H1 (cell line): Measurements from ENCODE around the gene ESR1. TPM values are rescaled to one million over a fixed set of nuclear protein-coding genes. Genes with fewer than 3 reads are reported as not detected.

Experiments
- CTCF ChIA-PET: fragments of 300-600 bp; sonication (Branson Sonifier 250); formaldehyde crosslinking; loops from one replicate; lab custom pipeline; 2021; ENCODE audit not compliant: partially characterized antibody; lab: Charles Lee
- POLR2A ChIA-PET: fragments of 300-600 bp; sonication (Branson Sonifier 250); formaldehyde crosslinking; loops from one replicate; lab custom pipeline; 2021; ENCODE audit warnings: inconsistent platforms; ENCODE audit not compliant: partially characterized antibody; lab: Charles Lee
- DNase-seq, 2 experiments: peaks; one replicate each; pipeline versions ENCODE4 v3.0.0 to v3.0.0-alpha.2; 2010 to 2022; ENCODE audit warnings: low spot score in 2 of 2, low read depth in 1 of 2, mixed read lengths in 1 of 2
- FAIRE-seq: peaks from 2 replicates; lab custom pipeline; 2011; peaks lifted over from hg19 to GRCh38; lab: Jason Lieb, UNC
- H2AFZ ChIP-seq: 2 replicates; pipeline ENCODE4 v1.8.1; 2012; ENCODE audit warnings: low read length, inconsistent platforms
- H2AK5ac ChIP-seq: 2 replicates; pipeline ENCODE4 v1.6.1; 2013; ENCODE audit warnings: low read depth, low read length
- H2BK120ac ChIP-seq: replicated peaks from 2 replicates; pipeline ENCODE3; 2013; ENCODE audit warnings: low read depth, low read length, inconsistent platforms
- H2BK12ac ChIP-seq: 2 replicates; pipeline ENCODE4 v1.6.1; 2013; ENCODE audit warnings: low read depth, low read length
- H2BK15ac ChIP-seq: 2 replicates; pipeline ENCODE4 v1.6.1; 2013; ENCODE audit warnings: low read length
- H2BK20ac ChIP-seq: 2 replicates; pipeline ENCODE4 v1.6.1; 2013; ENCODE audit warnings: low read length
- H2BK5ac ChIP-seq: 2 replicates; pipeline ENCODE4 v1.6.1; 2013; ENCODE audit warnings: low read depth, low read length
- H3K14ac ChIP-seq: 2 replicates; pipeline ENCODE4 v1.6.1; 2013; ENCODE audit warnings: inconsistent platforms; ENCODE audit not compliant: insufficient read length
- H3K18ac ChIP-seq: 2 replicates; pipeline ENCODE4 v1.6.1; 2013; ENCODE audit warnings: low read length; ENCODE audit errors: extremely low read depth
- H3K23ac ChIP-seq: 2 replicates; pipeline ENCODE4 v1.6.1; 2013; ENCODE audit warnings: inconsistent platforms; ENCODE audit not compliant: insufficient read length
- H3K23me2 ChIP-seq: 2 replicates; pipeline ENCODE4 v1.6.1; 2013; ENCODE audit warnings: low read depth, low read length
- H3K27ac ChIP-seq: 2 replicates; pipeline ENCODE4 v1.6.1; 2011; ENCODE audit warnings: low read depth, low read length, inconsistent platforms
- H3K27me3 ChIP-seq, 4 experiments: replicated peaks in 1 of 4; 1 replicate in 1 of 4; 2 replicates in 3 of 4; pipeline versions ENCODE4 v1.6.1 to v1.8.1; 2011 to 2013; ENCODE audit warnings: low read length in 3 of 4, mild to moderate bottlenecking in 3 of 4, inconsistent platforms in 2 of 4, mixed read lengths in 2 of 4, moderate library complexity in 1 of 4; ENCODE audit not compliant: control insufficient read depth in 3 of 4, insufficient read depth in 3 of 4; ENCODE audit errors: extremely low read depth in 1 of 4
- H3K36me3 ChIP-seq, 4 experiments: 2 replicates each; pipeline versions ENCODE4 v1.6.1 to v1.8.1; 2011 to 2013; ENCODE audit warnings: mild to moderate bottlenecking in 4 of 4, low read length in 3 of 4, moderate library complexity in 2 of 4, control low read depth in 1 of 4, inconsistent platforms in 1 of 4; ENCODE audit not compliant: insufficient read depth in 4 of 4, control insufficient read depth in 2 of 4
- H3K4ac ChIP-seq: replicated peaks from 2 replicates; pipeline ENCODE3; 2013; ENCODE audit warnings: low read length, low read depth, mixed read lengths, inconsistent platforms; ENCODE audit not compliant: insufficient read length
- H3K4me1 ChIP-seq, 4 experiments: replicated peaks in 1 of 4; 1 replicate in 1 of 4; 2 replicates in 3 of 4; pipeline versions ENCODE4 v1.6.1 to v1.8.1; 2011 to 2013; ENCODE audit warnings: low read length in 3 of 4, inconsistent platforms in 2 of 4, mixed read lengths in 1 of 4; ENCODE audit not compliant: insufficient read depth in 4 of 4, control insufficient read depth in 3 of 4
- H3K4me2 ChIP-seq, 2 experiments: 2 replicates each; pipeline versions ENCODE4 v1.6.1 to v1.8.1; 2011 to 2013; ENCODE audit warnings: low read depth in 2 of 2, low read length in 2 of 2, control low read depth in 1 of 2, inconsistent platforms in 1 of 2, mild to moderate bottlenecking in 1 of 2; ENCODE audit not compliant: insufficient read depth in 1 of 2
- H3K4me3 ChIP-seq, 4 experiments: fragments of 200-600, 300-600 bp in 1 of 4; sonication (generic), shearing (Covaris generic), sonication (Bioruptor Twin) in 1 of 4; 2 replicates each; pipeline versions ENCODE4 v1.5.1 to v1.8.1; 2011 to 2016; ENCODE audit warnings: low read length in 4 of 4, low read depth in 3 of 4, control low read depth in 2 of 4, inconsistent platforms in 2 of 4, mild to moderate bottlenecking in 2 of 4, mixed read lengths in 1 of 4, moderate library complexity in 1 of 4; ENCODE audit not compliant: insufficient read depth in 2 of 4; ENCODE audit errors: extremely low read depth in 1 of 4
- H3K56ac ChIP-seq: replicated peaks from 2 replicates; pipeline ENCODE3; 2013; ENCODE audit warnings: low read depth, mild to moderate bottlenecking, mixed read lengths, low read length, inconsistent platforms; ENCODE audit not compliant: insufficient read length
- H3K79me1 ChIP-seq: 2 replicates; pipeline ENCODE4 v1.6.1; 2013; ENCODE audit warnings: low read depth, low read length, control low read depth
- H3K79me2 ChIP-seq, 2 experiments: 2 replicates each; pipeline versions ENCODE4 v1.6.1 to v1.8.1; 2012 to 2013; ENCODE audit warnings: low read length in 2 of 2, mild to moderate bottlenecking in 2 of 2, inconsistent platforms in 1 of 2; ENCODE audit not compliant: insufficient read depth in 2 of 2, control insufficient read depth in 1 of 2
- H3K9ac ChIP-seq, 4 experiments: replicated peaks in 1 of 4; 1 replicate in 1 of 4; 2 replicates in 3 of 4; pipeline versions ENCODE4 v1.6.1 to v1.8.1; 2011 to 2013; ENCODE audit warnings: low read depth in 3 of 4, low read length in 3 of 4, control low read depth in 2 of 4, mild to moderate bottlenecking in 2 of 4, moderate library complexity in 2 of 4, inconsistent platforms in 1 of 4; ENCODE audit errors: extremely low read depth in 1 of 4
- H3K9me3 ChIP-seq, 2 experiments: 2 replicates each; pipeline versions ENCODE4 v1.6.1 to v1.8.1; 2012 to 2013; ENCODE audit warnings: mild to moderate bottlenecking in 2 of 2, moderate library complexity in 2 of 2, control low read depth in 1 of 2, inconsistent platforms in 1 of 2, low read depth in 1 of 2, low read length in 1 of 2, mixed read lengths in 1 of 2; ENCODE audit not compliant: insufficient read depth in 2 of 2
- H4K20me1 ChIP-seq, 2 experiments: replicated peaks in 1 of 2; 2 replicates each; pipeline versions ENCODE3 to v1.8.1; 2011 to 2013; ENCODE audit warnings: inconsistent platforms in 2 of 2, low read length in 2 of 2, mild to moderate bottlenecking in 1 of 2; ENCODE audit not compliant: insufficient read depth in 2 of 2, control insufficient read depth in 1 of 2
- H4K5ac ChIP-seq: 2 replicates; pipeline ENCODE4 v1.6.1; 2013; ENCODE audit warnings: low read length, low read depth, mixed read lengths, inconsistent platforms; ENCODE audit not compliant: insufficient read length
- H4K8ac ChIP-seq: 2 replicates; pipeline ENCODE4 v1.8.0; 2013; ENCODE audit warnings: mild to moderate bottlenecking, moderate library complexity, low read length, inconsistent platforms; ENCODE audit not compliant: insufficient read depth; ENCODE audit errors: extremely low read depth
- H4K91ac ChIP-seq: replicated peaks from 2 replicates; pipeline ENCODE3; 2013; ENCODE audit warnings: low read length, mixed read lengths, inconsistent platforms; ENCODE audit not compliant: insufficient read length
- ATF3 ChIP-seq: IDR thresholded peaks from 2 replicates; pipeline ENCODE4 v1.6.1; 2011; ENCODE audit warnings: low read depth, mild to moderate bottlenecking, low read length; ENCODE audit not compliant: insufficient read depth
- KDM4A ChIP-seq: IDR thresholded peaks from one replicate; pipeline ENCODE4 v1.7.1; 2012; ENCODE audit warnings: low read depth, mild to moderate bottlenecking, moderate library complexity, low read length, inconsistent platforms; ENCODE audit not compliant: severe bottlenecking
- SIN3A ChIP-seq, 2 experiments: IDR thresholded peaks in 1 of 2; conservative IDR thresholded peaks in 1 of 2; 2 replicates each; pipeline ENCODE4 v1.6.1; 2011 to 2012; ENCODE audit warnings: low read length in 2 of 2, improper control_type of control experiment in 1 of 2, low read depth in 1 of 2, mild to moderate bottlenecking in 1 of 2
- WGBS, 2 experiments: shearing (Covaris generic) in 1 of 2; methylation state at CpG; one replicate each; pipeline versions ENCODE4 v1.1.6 to v1.1.7; 2013 to 2015; ENCODE audit warnings: low lambda C conversion rate in 2 of 2, mixed read lengths in 2 of 2, inconsistent platforms in 1 of 2, low coverage in 1 of 2, missing lambda C conversion rate in 1 of 2; ENCODE audit not compliant: insufficient replicate concordance in 2 of 2, insufficient coverage in 1 of 2, insufficient read length in 1 of 2; ENCODE audit errors: extremely low coverage in 1 of 2, missing lambda C conversion rate in 1 of 2; 5-methylcytosine and 5-hydroxymethylcytosine counted together
- polyA plus RNA-seq, 7 experiments: library from polyadenylated mRNA; depleted of rRNA in 3 of 7; stranded (reverse) in 5 of 7; unstranded in 2 of 7; fragments of >200 nt in 5 of 7; fragments of 200-250 nt in 2 of 7; gene quantifications; 1 replicate in 5 of 7; 2 replicates in 1 of 7; 4 replicates in 1 of 7; pipeline versions ENCODE4 v1.2.1 to v1.2.3, GENCODE V29; 2011 to 2013; ENCODE audit warnings: missing spikeins in 2 of 7, mixed read lengths in 2 of 7
- total RNA-seq: library from RNA; stranded (reverse); fragmentation: NEBNext Ultra II Directional; extraction: Animal tissue kit (Norgen Biotek cat#: 25700); gene quantifications from 2 replicates; pipeline ENCODE4 v1.2.1, GENCODE V29; 2021

ESR1 gene
- total and polyA plus RNA-seq, 2 of the 8 experiments (the other 6 are each of a cell fraction or from before 2014, with no cell fraction given): 0.03 to 0.17 TPM

GRCh38 chr6:151904631-151905030 is 97.1 kb downstream of the ESR1 start:
- no peak overlapping the region for H3K18ac ChIP-seq
- DNase-seq (no peak), FAIRE-seq (no peak)
- H4K20me1 ChIP-seq: no peaks in the 10 kb centered on the region
- H2BK5ac ChIP-seq: no peak overlapping the region
- H2AFZ ChIP-seq: no peak overlapping the region
- CTCF ChIA-PET: no interaction called here
- no peak overlapping the region for H2AK5ac ChIP-seq
- no peak overlapping the region for H2BK15ac ChIP-seq
- H3K4ac ChIP-seq: no peak overlapping the region
- H3K36me3 ChIP-seq: no peaks in the 10 kb centered on the region
- H3K4me3 ChIP-seq: no peak overlapping the region
- H4K8ac ChIP-seq: no peak overlapping the region
- POLR2A ChIA-PET: no interaction called here
- no peak overlapping the region for H3K56ac ChIP-seq
- no peak overlapping the region for H3K23ac ChIP-seq
- H3K23me2 ChIP-seq: no peaks in the 10 kb centered on the region
- no peak overlapping the region for H2BK120ac ChIP-seq
- WGBS, 2 experiments: 88% methylated on average over 4 of the region's 4 CpGs; no CpG with 5 or more reads in 1 of the 2 experiments
- H4K91ac ChIP-seq: no peak overlapping the region
- 0 out of 7 replicates have a peak, but pooled peaks cover 0 to 1% (median 0%) of the 10 kb centered on the region in 4 experiments for H3K4me1 ChIP-seq
- no peak overlapping the region for H4K5ac ChIP-seq
- H3K79me1 ChIP-seq: no peaks in the 10 kb centered on the region
- H2BK20ac ChIP-seq: no peak overlapping the region
- H3K79me2 ChIP-seq: no peaks in the 10 kb centered on the region
- H3K9me3 ChIP-seq: peaks cover 0 to 3% of the 10 kb centered on the region in 2 experiments; a peak in 1 of 4 replicates
- H3K14ac ChIP-seq: no peak overlapping the region
- H3K4me2 ChIP-seq: no peak overlapping the region
- TF ChIP-seq SIN3A (conservative IDR thresholded peaks at IDR 0.05 in 1 of 2, IDR thresholded peaks at IDR 0.05 in 1 of 2; ENCODE audit: low read depth in 1 of 2, low read length in 2 of 2): no peak
- TF ChIP-seq KDM4A: no peak
- no peak for TF ChIP-seq ATF3
- H3K9ac ChIP-seq: no peak overlapping the region
- H2BK12ac ChIP-seq: no peak overlapping the region
- no peak overlapping the region for H3K27ac ChIP-seq
- H3K27me3 ChIP-seq: no peaks in the 10 kb centered on the region
